HepG2 (cell line): ENCODE results near the gene HSPE1. TPM values are rescaled to one million over a fixed set of nuclear protein-coding genes. Genes with fewer than 3 reads are reported as not detected.

Source experiments
- ATAC-seq: fragments of 200-7000 bp; cut with Tn5 transposase; 3 replicates; pipeline ENCODE4 v1.9.1; 2020; ENCODE audit warnings: mild to moderate bottlenecking, moderate library complexity
- BruUV-seq: library from RNA; stranded (reverse); fragments of 400-500 nt; replicated peaks from 2 replicates; lab custom pipeline; 2021; lab: Mats Ljungman, UMichigan
- CTCF ChIA-PET: fragments of 300-600 bp; formaldehyde crosslinking; extraction: SDS; loops from one replicate; lab custom pipeline; 2021; ENCODE audit warnings: low total read pairs, inconsistent platforms, low intra/inter-chr PET ratio; lab: Yijun Ruan, JAX
- POLR2A ChIA-PET: fragments of 350-600 bp; sonication (Branson Sonifier 250); formaldehyde crosslinking; loops from one replicate; lab custom pipeline; 2020; ENCODE audit warnings: antibody characterized with exemption, inconsistent platforms; lab: Yijun Ruan, JAX
- DNase-seq: peaks from one replicate; pipeline ENCODE4 v3.0.0-alpha.2; 2015; ENCODE audit warnings: low spot score
- FAIRE-seq: peaks from 3 replicates; lab custom pipeline; 2011; peaks lifted over from hg19 to GRCh38; lab: Jason Lieb, UNC
- H2AFZ ChIP-seq: one replicate; pipeline ENCODE4 v1.6.1; 2011; ENCODE audit warnings: low read length, inconsistent platforms
- H3K27ac ChIP-seq: fragments of 300-600 bp; 3 replicates; pipeline ENCODE4 v1.8.0; 2011; ENCODE audit warnings: mixed run types, mild to moderate bottlenecking, mixed read lengths, low read length, inconsistent platforms; ENCODE audit not compliant: insufficient read depth; ENCODE audit errors: extremely low read length
- H3K27me3 ChIP-seq, 2 experiments: fragments of 200-600 bp in 1 of 2; 2 replicates in 1 of 2; 3 replicates in 1 of 2; pipeline versions ENCODE4 v1.6.0 to v1.8.0; 2011; ENCODE audit warnings: low read length in 2 of 2, mild to moderate bottlenecking in 2 of 2, moderate library complexity in 2 of 2, inconsistent platforms in 1 of 2; ENCODE audit not compliant: insufficient read depth in 2 of 2, control insufficient read depth in 1 of 2
- H3K36me3 ChIP-seq, 2 experiments: fragments of 200-600 bp in 1 of 2; replicated peaks in 1 of 2; 2 replicates in 1 of 2; 3 replicates in 1 of 2; pipeline versions ENCODE4 v1.5.1 to v1.8.0; 2011; ENCODE audit warnings: low read length in 2 of 2, inconsistent platforms in 1 of 2; ENCODE audit not compliant: insufficient read depth in 2 of 2, control insufficient read depth in 1 of 2
- H3K4me1 ChIP-seq: 2 replicates; pipeline ENCODE4 v1.5.1; 2012; ENCODE audit warnings: low read length, inconsistent platforms; ENCODE audit not compliant: insufficient read depth
- H3K4me2 ChIP-seq: 2 replicates; pipeline ENCODE4 v1.6.0; 2011; ENCODE audit warnings: low read depth, low read length, inconsistent platforms
- H3K4me3 ChIP-seq, 3 experiments: fragments of 200-600 bp in 1 of 3; sonication (generic), shearing (Covaris generic) in 1 of 3; replicated peaks in 1 of 3; 2 replicates each; pipeline ENCODE4 v1.5.1; 2011 to 2016; ENCODE audit warnings: low read length in 3 of 3, inconsistent platforms in 2 of 3, low read depth in 2 of 3, mild to moderate bottlenecking in 2 of 3, control low read depth in 1 of 3, mixed read lengths in 1 of 3; ENCODE audit not compliant: insufficient read depth in 1 of 3
- H3K79me2 ChIP-seq: one replicate; pipeline ENCODE4 v1.6.1; 2011; ENCODE audit warnings: low read length, inconsistent platforms; ENCODE audit not compliant: insufficient read depth
- H3K9ac ChIP-seq: 2 replicates; pipeline ENCODE4 v1.6.0; 2011; ENCODE audit warnings: mild to moderate bottlenecking, low read depth, low read length, inconsistent platforms; ENCODE audit not compliant: insufficient read depth
- H3K9me3 ChIP-seq: 2 replicates; pipeline ENCODE4 v1.5.1; 2012; ENCODE audit warnings: mild to moderate bottlenecking, low read length
- H4K20me1 ChIP-seq: 2 replicates; pipeline ENCODE4 v1.6.0; 2011; ENCODE audit warnings: inconsistent platforms, mild to moderate bottlenecking, low read length, moderate library complexity; ENCODE audit not compliant: insufficient read depth
- ARHGAP35 ChIP-seq: sonication (generic); formaldehyde crosslinking; IDR thresholded peaks from 2 replicates; pipeline ENCODE4 v1.9.0; 2022; ENCODE audit warnings: mild to moderate bottlenecking, inconsistent platforms, moderate library complexity, missing genetic modification reagents, borderline replicate concordance
- ATF2 ChIP-seq: sonication (generic); formaldehyde crosslinking; IDR thresholded peaks from 2 replicates; pipeline ENCODE4 v1.4.0; 2020; ENCODE audit warnings: missing genetic modification reagents
- CBFB ChIP-seq: sonication (generic); formaldehyde crosslinking; IDR thresholded peaks from 2 replicates; pipeline ENCODE4 v1.4.0; 2020; ENCODE audit warnings: missing genetic modification reagents
- FIP1L1 ChIP-seq: fragments of 200-400 bp; formaldehyde crosslinking; IDR thresholded peaks from 2 replicates; pipeline ENCODE4 v1.6.1; 2018; ENCODE audit warnings: low read depth, mild to moderate bottlenecking, low read length, moderate library complexity, borderline replicate concordance; ENCODE audit not compliant: insufficient read depth
- KAT8 ChIP-seq: IDR thresholded peaks from 2 replicates; pipeline ENCODE4 v1.6.1; 2016; ENCODE audit warnings: missing genetic modification reagents, missing compliant biosample characterization
- KDM2A ChIP-seq: sonication (generic); formaldehyde crosslinking; IDR thresholded peaks from 2 replicates; pipeline ENCODE4 v1.4.0; 2020; ENCODE audit warnings: low read depth, missing genetic modification reagents, borderline replicate concordance
- MEIS2 ChIP-seq: sonication (generic); formaldehyde crosslinking; IDR thresholded peaks from 2 replicates; pipeline ENCODE4 v1.9.0; 2021; ENCODE audit warnings: mild to moderate bottlenecking, missing genetic modification reagents
- POGK ChIP-seq: sonication (generic); formaldehyde crosslinking; conservative IDR thresholded peaks from 2 replicates; pipeline ENCODE4 v1.8.0; 2022; ENCODE audit warnings: mild to moderate bottlenecking, moderate library complexity, missing genetic modification reagents
- SIX4 ChIP-seq: sonication (generic); formaldehyde crosslinking; IDR thresholded peaks from 2 replicates; pipeline ENCODE4 v1.4.0; 2020; ENCODE audit warnings: missing genetic modification reagents
- YEATS4 ChIP-seq: sonication (generic); formaldehyde crosslinking; IDR thresholded peaks from 2 replicates; pipeline ENCODE4 v1.4.0; 2020; ENCODE audit warnings: missing genetic modification reagents, borderline replicate concordance
- ZBTB43 ChIP-seq: sonication (generic); formaldehyde crosslinking; conservative IDR thresholded peaks from 2 replicates; pipeline ENCODE4 v1.4.0; 2020; ENCODE audit warnings: missing genetic modification reagents
- ZFP90 ChIP-seq: sonication (generic); formaldehyde crosslinking; IDR thresholded peaks from 2 replicates; pipeline ENCODE4 v1.8.0; 2022; ENCODE audit warnings: missing genetic modification reagents, mild to moderate bottlenecking, inconsistent platforms, borderline replicate concordance
- ZNF232 ChIP-seq: sonication (generic); formaldehyde crosslinking; IDR thresholded peaks from 2 replicates; pipeline ENCODE4 v1.4.0; 2020; ENCODE audit warnings: missing genetic modification reagents, borderline replicate concordance
- ZNF446 ChIP-seq: sonication (generic); formaldehyde crosslinking; IDR thresholded peaks from 2 replicates; pipeline ENCODE4 v1.5.0; 2020; ENCODE audit warnings: mild to moderate bottlenecking, missing genetic modification reagents
- ZNF749 ChIP-seq: sonication (generic); formaldehyde crosslinking; IDR thresholded peaks from 2 replicates; pipeline ENCODE4 v1.8.0; 2022; ENCODE audit warnings: mild to moderate bottlenecking, missing genetic modification reagents, moderate library complexity, borderline replicate concordance
- WGBS: methylation state at CpG from one replicate; pipeline ENCODE4 v1.1.6; 2017; ENCODE audit warnings: low lambda C conversion rate; 5-methylcytosine and 5-hydroxymethylcytosine counted together
- in situ Hi-C: cut with HindIII; loops from 2 replicates; pipeline ENCODE4 v1.10.0; 2017; ENCODE audit warnings: low pct_unique_long_range_greater_than_20kb; ENCODE audit not compliant: extremely low pct_ligation_motif_present
- intact Hi-C: fragments of 100-400 bp; cut with micrococcal nuclease; formaldehyde crosslinking; loops from one replicate; pipeline ENCODE4 v1.10.0; 2022; ENCODE audit not compliant: unreplicated experiment
- polyA plus RNA-seq, 8 experiments: library from polyadenylated mRNA; depleted of rRNA in 3 of 8; stranded (reverse) in 7 of 8; unstranded in 1 of 8; fragments of >200 nt; fragmentation: Illumina TruSeq in 4 of 8; extraction: Trizol in 4 of 8; gene quantifications; 2 replicates each; pipeline versions ENCODE4 v1.2.1 to v1.2.3, GENCODE V29; 2011 to 2016; ENCODE audit warnings: low read depth in 4 of 8, missing spikeins in 1 of 8, mixed read lengths in 1 of 8; ENCODE audit not compliant: insufficient read depth in 1 of 8
- total RNA-seq, 5 experiments: library from RNA; depleted of rRNA; stranded (reverse); fragments of >200 nt; fragmentation: Illumina TruSeq; extraction: Trizol; gene quantifications; 2 replicates each; pipeline ENCODE4 v1.2.3, GENCODE V29; 2016; ENCODE audit warnings: low read depth in 1 of 5

Gene HSPE1
- total and polyA plus RNA-seq, 2 of the 13 experiments (the other 11 are each of a cell fraction or from before 2014, with no cell fraction given) = 244 to 823 TPM

GRCh38 chr2:197461057-197461456, 39.1 kb upstream of the HSPE1 start:
- FAIRE-seq (no peak), ATAC-seq (no peak), DNase-seq (no peak)
- peaks cover 17 to 40% of the 10 kb centered on the region in 2 experiments for H3K36me3 ChIP-seq
- no peak overlapping the region for H3K4me2 ChIP-seq
- no peak overlapping the region for H2AFZ ChIP-seq
- no peaks in the 10 kb centered on the region for H3K27me3 ChIP-seq
- in situ Hi-C loops = no loop called here
- H4K20me1 ChIP-seq = no peaks in the 10 kb centered on the region; the same call in 1 of the 2 replicates
- CTCF ChIA-PET = no interaction called here
- no peak overlapping the region for H3K27ac ChIP-seq
- intact Hi-C loops = no loop called here
- H3K9ac ChIP-seq = no peak overlapping the region
- H3K79me2 ChIP-seq = peaks cover 38% of the 10 kb centered on the region
- H3K4me3 ChIP-seq = no peak overlapping the region
- H3K9me3 ChIP-seq = no peaks in the 10 kb centered on the region
- no peak for TF ChIP-seq FIP1L1
- no peak for TF ChIP-seq KAT8
- no peak for TF ChIP-seq ZBTB43 (CRISPR knock-in tag)
- TF ChIP-seq ARHGAP35 (CRISPR knock-in tag) = no peak
- no peak for TF ChIP-seq YEATS4 (CRISPR knock-in tag)
- no peak for TF ChIP-seq KDM2A (CRISPR knock-in tag)
- no peak for TF ChIP-seq ZNF446 (CRISPR knock-in tag)
- TF ChIP-seq POGK (CRISPR knock-in tag) = no peak
- TF ChIP-seq ZNF232 (CRISPR knock-in tag) = no peak
- no peak for TF ChIP-seq ZNF749 (CRISPR knock-in tag)
- TF ChIP-seq MEIS2 (CRISPR knock-in tag) = no peak
- no peak for TF ChIP-seq ZFP90 (CRISPR knock-in tag)
- TF ChIP-seq CBFB = no peak
- TF ChIP-seq SIX4 (CRISPR knock-in tag) = no peak
- TF ChIP-seq ATF2 (CRISPR knock-in tag) = no peak
- POLR2A ChIA-PET = interaction anchor here (0.8 to 1.9 kb wide), 3 partner anchors 8 to 26 kb away, joined by 3 to 9 read pairs (median 3); partner anchors contain the start of genes COQ10B and SF3B1
- H3K4me1 ChIP-seq = 0 out of 2 replicates have a peak, but pooled peaks cover 12% of the 10 kb centered on the region
- WGBS = 95% methylated on average over 2 of the region's 2 CpGs
- no TSS peak for BruUV-seq
